ENCODE data around the gene PSMD5.

Gene PSMD5

DNA sequence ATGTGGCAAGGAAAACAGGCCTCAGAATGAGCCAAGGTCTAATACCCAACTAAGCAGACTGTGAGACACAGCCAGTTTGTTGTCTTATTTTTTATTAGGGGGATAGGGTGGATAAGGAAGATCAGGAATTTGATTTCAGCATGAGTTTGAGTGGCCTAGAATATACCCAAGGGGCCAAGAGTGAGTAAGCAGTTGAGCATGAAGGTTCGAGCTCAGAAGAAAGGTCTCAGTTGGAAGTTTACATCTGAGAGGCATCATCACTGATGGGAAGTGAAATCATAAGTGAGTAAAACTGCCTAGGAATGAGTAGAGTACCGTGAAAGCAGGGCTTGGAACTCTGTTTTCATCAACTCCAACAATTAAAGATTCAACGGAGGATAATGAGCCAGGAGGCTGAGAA lies 12.6 kb downstream of the PSMD5 start:
- peaks cover 28% of the 10 kb centered on the region for H3K36me3 ChIP-seq (ENCODE audit: low read length)

GRCh38 chr9:120829650-120830049 lies 13.1 kb downstream of the PSMD5 start:
- H3K36me3 ChIP-seq (ENCODE audit: low read length): peaks cover 25% of the 10 kb centered on the region
- H3F3A ChIP-seq (ENCODE audit: insufficient read depth): 0 out of 2 replicates have a peak, but pooled peaks cover 6% of the 10 kb centered on the region
- H3K4me3 ChIP-seq (ENCODE audit: insufficient read depth, low read length, poor library complexity, severe bottlenecking): no peak overlapping the region
- H3K9me3 ChIP-seq (ENCODE audit: insufficient read depth, low read length): no peaks in the 10 kb centered on the region
- no peak overlapping the region for H3K9ac ChIP-seq (ENCODE audit: low read length)
- TF ChIP-seq, protein P1, sequence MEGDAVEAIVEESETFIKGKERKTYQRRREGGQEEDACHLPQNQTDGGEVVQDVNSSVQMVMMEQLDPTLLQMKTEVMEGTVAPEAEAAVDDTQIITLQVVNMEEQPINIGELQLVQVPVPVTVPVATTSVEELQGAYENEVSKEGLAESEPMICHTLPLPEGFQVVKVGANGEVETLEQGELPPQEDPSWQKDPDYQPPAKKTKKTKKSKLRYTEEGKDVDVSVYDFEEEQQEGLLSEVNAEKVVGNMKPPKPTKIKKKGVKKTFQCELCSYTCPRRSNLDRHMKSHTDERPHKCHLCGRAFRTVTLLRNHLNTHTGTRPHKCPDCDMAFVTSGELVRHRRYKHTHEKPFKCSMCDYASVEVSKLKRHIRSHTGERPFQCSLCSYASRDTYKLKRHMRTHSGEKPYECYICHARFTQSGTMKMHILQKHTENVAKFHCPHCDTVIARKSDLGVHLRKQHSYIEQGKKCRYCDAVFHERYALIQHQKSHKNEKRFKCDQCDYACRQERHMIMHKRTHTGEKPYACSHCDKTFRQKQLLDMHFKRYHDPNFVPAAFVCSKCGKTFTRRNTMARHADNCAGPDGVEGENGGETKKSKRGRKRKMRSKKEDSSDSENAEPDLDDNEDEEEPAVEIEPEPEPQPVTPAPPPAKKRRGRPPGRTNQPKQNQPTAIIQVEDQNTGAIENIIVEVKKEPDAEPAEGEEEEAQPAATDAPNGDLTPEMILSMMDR (IDR thresholded peaks at IDR 0.05; ENCODE audit: insufficient read depth, low read length, poor library complexity, severe bottlenecking): no peak
- no peak for TF ChIP-seq EZH2phosphoT487 (conservative IDR thresholded peaks at IDR 0.05; ENCODE audit: low read length)
- H3K79me2 ChIP-seq (ENCODE audit: insufficient read depth, low read length): peaks cover 6% of the 10 kb centered on the region; the same call in 1 of the 2 replicates
- no peaks in the 10 kb centered on the region for H3K27me3 ChIP-seq (ENCODE audit: low read length)
- H3K27ac ChIP-seq (ENCODE audit: low read depth, low read length): no peak overlapping the region
- no peak overlapping the region for H3K4me2 ChIP-seq (ENCODE audit: low read depth, low read length, poor library complexity, severe bottlenecking)
- H4K20me1 ChIP-seq (ENCODE audit: low read depth, low read length): 0 out of 2 replicates have a peak, but pooled peaks cover 4% of the 10 kb centered on the region
- H2AFZ ChIP-seq (ENCODE audit: low read depth, low read length, severe bottlenecking): no peak overlapping the region
- no peaks in the 10 kb centered on the region for H3K9me2 ChIP-seq (replicated peaks; ENCODE audit: insufficient read depth, low read length)

More for the DNA sequence above, 12.6 kb downstream of the PSMD5 start:
- no peak overlapping the region for H3K27ac ChIP-seq (ENCODE audit: low read depth, low read length)
- H3K9me3 ChIP-seq (ENCODE audit: insufficient read depth, low read length): no peaks in the 10 kb centered on the region
- no peak for TF ChIP-seq EZH2phosphoT487 (conservative IDR thresholded peaks at IDR 0.05; ENCODE audit: low read length)
- TF ChIP-seq, protein P1 (IDR thresholded peaks at IDR 0.05; ENCODE audit: insufficient read depth, low read length, poor library complexity, severe bottlenecking): no peak
- no peak overlapping the region for H3K9ac ChIP-seq (ENCODE audit: low read length)
- H3K9me2 ChIP-seq (replicated peaks; ENCODE audit: insufficient read depth, low read length): no peaks in the 10 kb centered on the region
- 0 out of 2 replicates have a peak, but pooled peaks cover 6% of the 10 kb centered on the region for H3F3A ChIP-seq (ENCODE audit: insufficient read depth)
- H3K79me2 ChIP-seq (ENCODE audit: insufficient read depth, low read length): peaks cover 7% of the 10 kb centered on the region; the same call in 1 of the 2 replicates
- H3K4me2 ChIP-seq (ENCODE audit: low read depth, low read length, poor library complexity, severe bottlenecking): no peak overlapping the region
- no peaks in the 10 kb centered on the region for H3K27me3 ChIP-seq (ENCODE audit: low read length)
- H4K20me1 ChIP-seq (ENCODE audit: low read depth, low read length): 0 out of 2 replicates have a peak, but pooled peaks cover 4% of the 10 kb centered on the region
- H2AFZ ChIP-seq (ENCODE audit: low read depth, low read length, severe bottlenecking): no peak overlapping the region
- no peak overlapping the region for H3K4me3 ChIP-seq (ENCODE audit: insufficient read depth, low read length, poor library complexity, severe bottlenecking)

- no peaks in the 10 kb centered on the region for H3K27me3 ChIP-seq (ENCODE audit: low read length)
- no peaks in the 10 kb centered on the region for H3K79me2 ChIP-seq (ENCODE audit: insufficient read depth, low read length)
- no peaks in the 10 kb centered on the region for H3K9me2 ChIP-seq (replicated peaks; ENCODE audit: insufficient read depth, low read length)
- H3K9me3 ChIP-seq (ENCODE audit: insufficient read depth, low read length): no peaks in the 10 kb centered on the region
- no peak overlapping the region for H2AFZ ChIP-seq (ENCODE audit: low read depth, low read length, severe bottlenecking)
- H3F3A ChIP-seq (ENCODE audit: insufficient read depth): peaks cover 7% of the 10 kb centered on the region
- no peak overlapping the region for H3K9ac ChIP-seq (ENCODE audit: low read length)
- TF ChIP-seq EZH2phosphoT487 (conservative IDR thresholded peaks at IDR 0.05; ENCODE audit: low read length): no peak
- TF ChIP-seq, protein P1 (IDR thresholded peaks at IDR 0.05; ENCODE audit: insufficient read depth, low read length, poor library complexity, severe bottlenecking): no peak
- H3K36me3 ChIP-seq (ENCODE audit: low read length): peaks cover 35% of the 10 kb centered on the region
- no peak overlapping the region for H3K27ac ChIP-seq (ENCODE audit: low read depth, low read length)
- H3K4me3 ChIP-seq (ENCODE audit: insufficient read depth, low read length, poor library complexity, severe bottlenecking): no peak overlapping the region
- H4K20me1 ChIP-seq (ENCODE audit: low read depth, low read length): no peaks in the 10 kb centered on the region
- H3K4me2 ChIP-seq (ENCODE audit: low read depth, low read length, poor library complexity, severe bottlenecking): no peak overlapping the region
Observed at GRCh38 chr9:120820095-120820494, 22.6 kb downstream of the PSMD5 start.

Data from SU-DHL-6 (cell line).